CD4-positive, alpha-beta memory T cell (primary cell): Measurements from ENCODE around the gene PPFIA4. TPM values are rescaled to one million over a fixed set of nuclear protein-coding genes. Genes with fewer than 3 reads are reported as not detected.

Experiments
- CTCF ChIA-PET: fragments of 350-600 bp; sonication (Branson Sonifier 250); formaldehyde crosslinking; loops from one replicate; lab custom pipeline; 2021; ENCODE audit warnings: inconsistent platforms; ENCODE audit not compliant: partially characterized antibody; lab: Charles Lee
- POLR2A ChIA-PET: fragments of 350-600 bp; sonication (Branson Sonifier 250); formaldehyde crosslinking; loops from one replicate; lab custom pipeline; 2021; ENCODE audit not compliant: partially characterized antibody; lab: Charles Lee
- DNase-seq, 5 donors: peaks; one replicate each; pipeline versions ENCODE4 v3.0.0 to v3.0.0-alpha.2; 2020 to 2022; ENCODE audit warnings: mixed read lengths in 1 of 5
- H3K27ac ChIP-seq: one replicate; pipeline ENCODE4 v1.7.0; 2013; ENCODE audit warnings: low read depth, low read length
- H3K27me3 ChIP-seq: 2 replicates; pipeline ENCODE4 v1.7.0; 2013; ENCODE audit warnings: mild to moderate bottlenecking, low read length, moderate library complexity; ENCODE audit not compliant: insufficient read depth
- H3K36me3 ChIP-seq: 2 replicates; pipeline ENCODE4 v1.7.0; 2013; ENCODE audit warnings: mild to moderate bottlenecking, low read length, moderate library complexity; ENCODE audit not compliant: insufficient read depth
- H3K4me1 ChIP-seq: 2 replicates; pipeline ENCODE4 v1.7.0; 2013; ENCODE audit warnings: mild to moderate bottlenecking, low read length, moderate library complexity; ENCODE audit not compliant: insufficient read depth
- H3K4me3 ChIP-seq, 2 donors: one replicate each; pipeline ENCODE4 v1.7.0; 2013; ENCODE audit warnings: low read length in 2 of 2, mild to moderate bottlenecking in 1 of 2
- H3K9me3 ChIP-seq, 2 donors: one replicate each; pipeline ENCODE4 v1.7.0; 2013; ENCODE audit warnings: low read length in 2 of 2, control low read depth in 1 of 2; ENCODE audit not compliant: control insufficient read depth in 1 of 2
- H3K27ac Mint-ChIP-seq, 7 donors: one replicate each; pipeline ENCODE4 v1.8.0; 2020 to 2021; ENCODE audit warnings: mixed read lengths in 7 of 7, mild to moderate bottlenecking in 6 of 7, inconsistent platforms in 3 of 7, moderate library complexity in 3 of 7
- H3K27me3 Mint-ChIP-seq, 2 donors: one replicate each; pipeline ENCODE4 v1.8.0; 2020 to 2021; ENCODE audit warnings: mixed read lengths in 2 of 2
- H3K36me3 Mint-ChIP-seq, 2 donors: one replicate each; pipeline ENCODE4 v1.8.0; 2020 to 2021; ENCODE audit warnings: mixed read lengths in 2 of 2, inconsistent platforms in 1 of 2, mild to moderate bottlenecking in 1 of 2
- H3K4me1 Mint-ChIP-seq, 4 donors: one replicate each; pipeline ENCODE4 v1.8.0; 2020 to 2021; ENCODE audit warnings: mixed read lengths in 4 of 4, mild to moderate bottlenecking in 1 of 4
- H3K4me3 Mint-ChIP-seq, 8 donors: one replicate each; pipeline ENCODE4 v1.8.0; 2020 to 2021; ENCODE audit warnings: mixed read lengths in 8 of 8, mild to moderate bottlenecking in 7 of 8, moderate library complexity in 6 of 8, inconsistent platforms in 3 of 8
- H3K9me3 Mint-ChIP-seq, 8 donors: one replicate each; pipeline ENCODE4 v1.8.0; 2020 to 2021; ENCODE audit warnings: mixed read lengths in 8 of 8, mild to moderate bottlenecking in 5 of 8, inconsistent platforms in 3 of 8, moderate library complexity in 1 of 8
- intact Hi-C: fragments of 100-400 bp; cut with micrococcal nuclease; formaldehyde crosslinking; loops from one replicate; pipeline ENCODE4 v1.15.1; 2023
- polyA plus RNA-seq, 2 donors: library from polyadenylated mRNA; unstranded; fragments of 300-500 nt; fragmentation: Illumina TruSeq; gene quantifications; one replicate each; pipeline ENCODE4 v1.2.3, GENCODE V29; 2021
- total RNA-seq, 2 experiments: library from RNA; stranded (reverse); gene quantifications; one replicate each; pipeline ENCODE4 v1.2.3, GENCODE V29; 2021

The PPFIA4 gene
- total and polyA plus RNA-seq, 4 experiments from 2014 or later, result 1.4 to 1.5 TPM; not detected in 2

DNA sequence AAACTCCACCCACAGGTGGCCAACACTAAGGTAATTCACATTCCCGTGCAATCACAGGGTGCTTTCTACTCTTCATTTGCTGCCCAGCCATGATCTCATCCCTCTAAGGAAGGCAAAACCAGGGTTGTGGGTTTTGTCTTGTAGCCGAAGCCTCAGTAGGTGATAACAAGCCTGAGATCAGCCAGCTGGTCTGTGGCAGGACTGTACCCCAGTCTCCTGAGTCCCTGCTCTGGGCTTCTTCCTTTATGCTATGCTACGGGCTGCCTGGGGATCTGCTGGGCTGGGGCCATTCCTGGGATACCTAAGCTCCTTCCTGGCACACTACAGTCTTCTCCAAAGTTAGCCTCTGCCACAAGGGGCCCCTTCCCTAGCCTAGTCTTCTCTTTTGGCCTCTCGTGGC, 9.8 kb downstream of the PPFIA4 start:
- Histone ChIP-seq H3K36me3 (no peaks in the 10 kb centered on the region), H3K27ac (no peak overlapping the region), H3K4me1 (no peaks in the 10 kb centered on the region), H3K9me3 (no peaks in the 10 kb centered on the region), H3K4me3 (no peak overlapping the region), H3K27me3 (no peaks in the 10 kb centered on the region)
- intact Hi-C loops, result no loop called here
- no peak overlapping the region for H3K27ac Mint-ChIP-seq
- peaks cover 2 to 6% (median 4%) of the 10 kb centered on the region in 4 donors for H3K4me1 Mint-ChIP-seq
- ChIA-PET POLR2A (interaction anchor here (1.3 kb wide), 1 partner anchor 8 kb away, joined by 3 read pairs; no protein-coding TSS in a partner anchor), CTCF (interaction anchor here (0.8 to 1.4 kb wide), 5 partner anchors 9 to 231 kb away, joined by 3 to 4 read pairs (median 3); partner anchors contain the start of gene PPFIA4)
- no peak overlapping the region for H3K4me3 Mint-ChIP-seq
- H3K27me3 Mint-ChIP-seq, result peaks cover 3 to 8% of the 10 kb centered on the region in 2 donors
- no peaks in the 10 kb centered on the region for H3K9me3 Mint-ChIP-seq
- no peaks in the 10 kb centered on the region for H3K36me3 Mint-ChIP-seq
- no peak for DNase-seq

DNA sequence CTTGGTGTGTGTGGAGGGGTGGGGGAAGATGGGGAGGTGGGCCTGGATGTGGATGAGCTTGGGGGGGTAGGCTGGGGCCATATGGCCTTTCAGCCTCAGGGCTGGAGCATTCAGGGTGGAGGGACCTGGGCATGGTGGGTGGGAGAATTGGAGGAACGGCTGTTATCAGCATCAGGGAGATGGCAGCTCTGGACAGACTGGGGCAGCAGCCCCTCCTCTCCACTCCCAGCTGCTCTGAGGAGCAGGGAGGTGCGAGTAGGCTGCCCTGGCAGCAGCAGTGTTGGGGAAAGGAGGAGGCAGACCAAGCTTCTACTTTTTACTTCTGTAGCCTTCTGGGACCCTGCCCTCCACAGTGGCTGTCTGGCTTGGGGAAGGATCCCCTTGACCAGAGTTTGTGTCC, 10.2 kb downstream of the PPFIA4 start:
- H3K27me3 Mint-ChIP-seq, result peaks cover 3 to 8% of the 10 kb centered on the region in 2 donors
- CTCF ChIA-PET, result interaction anchor here (1.3 to 1.4 kb wide), 2 partner anchors 8 to 180 kb away, joined by 3 read pairs; no protein-coding TSS in a partner anchor
- no peaks in the 10 kb centered on the region for H3K9me3 Mint-ChIP-seq
- Histone ChIP-seq H3K9me3 (no peaks in the 10 kb centered on the region), H3K27me3 (no peaks in the 10 kb centered on the region), H3K4me3 (no peak overlapping the region), H3K4me1 (no peaks in the 10 kb centered on the region), H3K36me3 (no peaks in the 10 kb centered on the region), H3K27ac (no peak overlapping the region)
- intact Hi-C loops, result no loop called here
- no peak for DNase-seq
- H3K36me3 Mint-ChIP-seq, result no peaks in the 10 kb centered on the region
- POLR2A ChIA-PET, result interaction anchor here (1.3 kb wide), 1 partner anchor 8 kb away, joined by 3 read pairs; no protein-coding TSS in a partner anchor
- H3K4me3 Mint-ChIP-seq, result no peak overlapping the region
- no peak overlapping the region for H3K27ac Mint-ChIP-seq
- H3K4me1 Mint-ChIP-seq, result peaks cover 2 to 6% (median 4%) of the 10 kb centered on the region in 4 donors

DNA sequence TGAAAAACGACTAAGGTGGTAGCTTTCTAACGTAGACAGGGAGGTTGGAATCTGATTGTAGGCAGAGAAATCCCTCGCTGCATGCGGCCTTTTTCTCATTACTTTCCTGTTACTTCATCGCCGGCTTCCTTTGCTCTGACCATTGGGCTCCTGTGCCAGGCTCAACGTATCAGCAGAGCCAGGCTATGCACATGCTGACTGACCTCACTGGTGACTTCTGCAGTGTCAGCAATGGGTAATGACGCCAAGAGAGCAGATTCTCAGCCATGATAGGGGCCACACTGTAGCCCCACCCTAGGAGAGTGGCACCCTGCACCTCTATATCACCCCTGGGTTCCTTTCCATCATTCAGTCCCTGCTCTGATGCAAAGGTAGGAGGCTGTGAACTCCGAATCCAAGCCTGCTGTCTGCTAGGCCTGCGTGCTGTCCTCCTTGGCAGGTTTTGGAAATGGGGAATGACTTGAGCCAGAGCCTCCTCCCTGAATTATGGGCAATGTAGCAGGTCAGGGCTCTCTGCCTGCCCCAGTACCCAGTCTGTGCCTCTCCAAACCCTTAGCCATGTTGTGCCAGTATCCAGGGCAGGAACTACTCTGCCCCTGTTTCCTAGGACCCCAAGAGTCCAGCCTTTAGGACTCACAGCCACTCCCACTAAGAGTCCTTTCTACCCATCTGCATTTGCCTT, 11.4 kb downstream of the PPFIA4 start:
- Mint-ChIP-seq H3K9me3 (no peaks in the 10 kb centered on the region), H3K4me1 (peaks cover 2 to 6% (median 4%) of the 10 kb centered on the region in 4 donors), H3K27me3 (peaks cover 3 to 8% of the 10 kb centered on the region in 2 donors), H3K36me3 (no peaks in the 10 kb centered on the region), H3K27ac (no peak overlapping the region), H3K4me3 (no peak overlapping the region)
- Histone ChIP-seq H3K27me3 (no peaks in the 10 kb centered on the region), H3K36me3 (no peaks in the 10 kb centered on the region), H3K4me1 (no peaks in the 10 kb centered on the region), H3K27ac (no peak overlapping the region), H3K9me3 (no peaks in the 10 kb centered on the region), H3K4me3 (no peak overlapping the region)
- no peak for DNase-seq
- intact Hi-C loops, result no loop called here
- CTCF ChIA-PET, result interaction anchor here (1.3 to 4.6 kb wide), 2 partner anchors 179 to 231 kb away, joined by 3 to 56 read pairs; no protein-coding TSS in a partner anchor
- POLR2A ChIA-PET, result interaction anchor here (1.3 kb wide), 1 partner anchor 9 kb away, joined by 3 read pairs; no protein-coding TSS in a partner anchor

DNA sequence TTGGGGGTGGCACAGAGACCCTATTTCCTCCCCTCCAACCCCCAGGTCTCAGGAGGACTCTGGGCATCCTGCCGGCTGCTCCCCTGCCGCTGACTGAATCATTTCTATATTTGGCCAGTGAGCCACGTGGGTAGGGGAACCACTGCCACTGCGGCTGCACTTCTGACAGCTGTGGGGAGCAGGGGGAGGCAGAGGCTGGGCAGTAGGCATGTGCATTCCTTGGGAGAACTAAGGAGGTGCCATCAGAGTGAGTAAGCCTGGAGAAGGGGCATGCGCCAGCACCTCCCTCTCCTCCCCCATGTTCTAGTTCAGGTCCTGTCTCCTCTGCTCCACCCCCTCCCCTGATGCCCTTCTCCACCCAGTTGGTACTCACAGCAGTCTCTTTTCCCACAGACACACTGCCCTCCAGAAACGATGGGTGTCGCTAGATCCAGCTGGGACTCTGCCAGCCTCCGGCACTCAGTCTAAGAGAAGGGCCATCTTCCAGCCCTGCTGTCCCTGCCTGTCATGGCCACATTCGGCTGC, 12.0 kb downstream of the PPFIA4 start:
- Histone ChIP-seq H3K27ac (no peak overlapping the region), H3K4me1 (no peaks in the 10 kb centered on the region), H3K27me3 (no peaks in the 10 kb centered on the region), H3K9me3 (no peaks in the 10 kb centered on the region), H3K4me3 (no peak overlapping the region), H3K36me3 (no peaks in the 10 kb centered on the region)
- Mint-ChIP-seq H3K4me3 (no peak overlapping the region), H3K9me3 (no peaks in the 10 kb centered on the region), H3K4me1 (peaks cover 2 to 6% (median 4%) of the 10 kb centered on the region in 4 donors), H3K36me3 (no peaks in the 10 kb centered on the region), H3K27me3 (peaks cover 3 to 8% of the 10 kb centered on the region in 2 donors), H3K27ac (no peak overlapping the region)
- no peak for DNase-seq
- CTCF ChIA-PET, result interaction anchor here (1.0 to 5.8 kb wide), 9 partner anchors 8 to 450 kb away, joined by 3 to 89 read pairs (median 12); no protein-coding TSS in a partner anchor
- POLR2A ChIA-PET, result no interaction called here
- intact Hi-C loops, result no loop called here

DNA sequence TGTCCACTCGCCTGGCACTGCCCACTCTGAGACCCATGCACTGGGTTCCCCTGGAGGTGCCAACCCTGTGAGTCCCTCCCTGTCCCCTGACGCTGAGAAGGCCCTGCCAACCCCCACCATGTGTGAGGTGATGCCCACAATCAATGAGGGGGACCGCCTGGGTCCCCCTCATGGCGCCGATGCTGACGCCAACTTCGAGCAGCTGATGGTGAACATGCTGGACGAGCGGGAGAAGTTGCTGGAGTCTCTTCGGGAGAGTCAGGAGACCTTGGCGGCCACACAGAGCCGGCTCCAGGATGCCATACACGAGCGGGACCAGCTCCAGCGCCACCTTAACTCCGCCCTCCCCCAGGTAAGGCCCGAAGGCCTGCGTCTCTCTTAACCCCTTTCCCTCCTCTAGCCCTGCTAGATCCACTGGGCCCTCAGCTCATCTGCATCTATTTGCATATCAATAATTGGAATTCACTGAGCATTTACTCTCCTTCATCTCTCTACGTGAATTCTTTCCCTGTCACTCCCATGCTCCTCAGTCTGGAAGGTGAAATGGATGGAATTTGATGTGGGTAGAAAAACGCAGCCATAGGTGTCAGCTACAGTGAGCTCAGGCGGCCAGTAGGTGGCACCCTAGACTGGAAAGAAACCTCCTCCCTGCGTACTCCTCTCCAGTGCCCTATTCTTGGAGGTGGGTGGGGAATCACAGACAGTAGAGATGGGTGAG, 12.8 kb downstream of the PPFIA4 start:
- Histone ChIP-seq H3K4me3 (no peak overlapping the region), H3K27me3 (no peaks in the 10 kb centered on the region), H3K36me3 (no peaks in the 10 kb centered on the region), H3K4me1 (no peaks in the 10 kb centered on the region), H3K9me3 (no peaks in the 10 kb centered on the region), H3K27ac (no peak overlapping the region)
- H3K4me3 Mint-ChIP-seq, result no peak overlapping the region
- DNase-seq, result peak; percentile 50 to 55 (median 54)
- H3K36me3 Mint-ChIP-seq, result no peaks in the 10 kb centered on the region
- peaks cover 3 to 8% of the 10 kb centered on the region in 2 donors for H3K27me3 Mint-ChIP-seq
- CTCF ChIA-PET, result interaction anchor here (0.6 to 5.8 kb wide), 29 partner anchors 9 to 1324 kb away, joined by 3 to 89 read pairs (median 4); partner anchors contain the start of gene PPFIA4
- intact Hi-C loops, result loop anchor here (1.0 kb wide), 2 partner anchors 133 to 230 kb away; no protein-coding TSS in a partner anchor
- no peak overlapping the region for H3K27ac Mint-ChIP-seq
- peaks cover 2 to 6% (median 4%) of the 10 kb centered on the region in 4 donors for H3K4me1 Mint-ChIP-seq
- POLR2A ChIA-PET, result interaction anchor here (0.9 to 1.3 kb wide), 2 partner anchors 228 to 230 kb away, joined by 3 to 5 read pairs; no protein-coding TSS in a partner anchor
- H3K9me3 Mint-ChIP-seq, result no peaks in the 10 kb centered on the region

DNA sequence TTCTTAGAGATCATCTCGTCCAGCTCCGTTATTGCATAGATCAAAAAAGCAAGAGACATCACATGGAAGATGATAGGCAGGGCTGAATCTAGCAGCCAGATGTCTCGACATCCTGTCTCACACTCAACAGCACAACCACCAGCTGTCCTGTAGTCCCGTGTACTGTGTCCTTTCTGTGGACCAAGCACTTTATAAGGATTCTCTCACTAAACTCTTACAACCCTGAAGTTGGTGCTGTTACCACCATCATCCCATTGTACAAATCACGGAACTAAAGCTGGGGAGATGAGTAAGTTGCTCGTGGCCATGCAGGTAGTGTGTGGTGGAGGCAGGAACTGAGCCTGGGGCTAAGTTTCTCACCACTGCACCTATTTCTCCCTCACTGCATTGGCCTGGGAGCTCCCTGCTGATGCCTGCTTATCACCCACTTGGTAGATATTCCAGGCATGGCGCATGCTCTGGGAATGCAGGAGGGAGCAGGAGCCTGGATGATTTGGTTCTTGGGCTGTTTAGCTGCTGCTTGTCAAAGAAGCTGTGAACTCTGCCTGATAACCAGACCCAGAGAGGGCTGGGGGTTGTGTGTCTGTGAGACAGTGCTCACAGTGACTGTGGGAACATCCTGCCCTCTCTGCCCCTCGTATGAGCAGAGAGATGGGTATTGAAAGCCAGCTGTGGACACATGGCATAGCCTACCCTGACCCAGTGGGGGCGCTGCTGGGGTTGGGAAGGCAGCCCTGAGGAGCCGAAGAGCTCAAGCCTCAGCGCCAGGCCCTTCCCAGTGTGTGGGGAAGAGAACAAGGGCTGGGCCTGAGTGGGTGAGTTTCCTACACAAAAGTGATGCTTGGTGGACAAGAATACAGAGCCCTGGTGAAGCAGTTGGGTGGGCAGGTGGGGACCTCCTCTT, 13.6 kb downstream of the PPFIA4 start:
- no peaks in the 10 kb centered on the region for H3K36me3 ChIP-seq
- ChIA-PET CTCF (interaction anchor here (0.6 to 5.8 kb wide), 30 partner anchors 8 to 1323 kb away, joined by 3 to 89 read pairs (median 4); partner anchors contain the start of gene PPFIA4), POLR2A (interaction anchor here (0.9 to 1.3 kb wide), 2 partner anchors 228 to 229 kb away, joined by 3 to 5 read pairs; no protein-coding TSS in a partner anchor)
- Mint-ChIP-seq H3K27me3 (peaks cover 5 to 8% of the 10 kb centered on the region in 2 donors), H3K9me3 (no peaks in the 10 kb centered on the region), H3K4me1 (peaks cover 2 to 6% (median 4%) of the 10 kb centered on the region in 4 donors), H3K36me3 (no peaks in the 10 kb centered on the region), H3K4me3 (no peak overlapping the region), H3K27ac (no peak overlapping the region)
- no peak overlapping the region for H3K4me3 ChIP-seq
- H3K27me3 ChIP-seq, result no peaks in the 10 kb centered on the region
- no peaks in the 10 kb centered on the region for H3K9me3 ChIP-seq
- intact Hi-C loops, result loop anchor here (1.0 kb wide), 2 partner anchors 132 to 229 kb away; no protein-coding TSS in a partner anchor
- no peaks in the 10 kb centered on the region for H3K4me1 ChIP-seq
- no peak for DNase-seq
- no peak overlapping the region for H3K27ac ChIP-seq
